ENCODE measurements around the gene TIPARP. TPM values are rescaled to one million over a fixed set of nuclear protein-coding genes. Genes with fewer than 3 reads are reported as not detected.

Gene TIPARP
- 33.6 and 44.2 TPM in 2 replicates for total RNA-seq

DNA sequence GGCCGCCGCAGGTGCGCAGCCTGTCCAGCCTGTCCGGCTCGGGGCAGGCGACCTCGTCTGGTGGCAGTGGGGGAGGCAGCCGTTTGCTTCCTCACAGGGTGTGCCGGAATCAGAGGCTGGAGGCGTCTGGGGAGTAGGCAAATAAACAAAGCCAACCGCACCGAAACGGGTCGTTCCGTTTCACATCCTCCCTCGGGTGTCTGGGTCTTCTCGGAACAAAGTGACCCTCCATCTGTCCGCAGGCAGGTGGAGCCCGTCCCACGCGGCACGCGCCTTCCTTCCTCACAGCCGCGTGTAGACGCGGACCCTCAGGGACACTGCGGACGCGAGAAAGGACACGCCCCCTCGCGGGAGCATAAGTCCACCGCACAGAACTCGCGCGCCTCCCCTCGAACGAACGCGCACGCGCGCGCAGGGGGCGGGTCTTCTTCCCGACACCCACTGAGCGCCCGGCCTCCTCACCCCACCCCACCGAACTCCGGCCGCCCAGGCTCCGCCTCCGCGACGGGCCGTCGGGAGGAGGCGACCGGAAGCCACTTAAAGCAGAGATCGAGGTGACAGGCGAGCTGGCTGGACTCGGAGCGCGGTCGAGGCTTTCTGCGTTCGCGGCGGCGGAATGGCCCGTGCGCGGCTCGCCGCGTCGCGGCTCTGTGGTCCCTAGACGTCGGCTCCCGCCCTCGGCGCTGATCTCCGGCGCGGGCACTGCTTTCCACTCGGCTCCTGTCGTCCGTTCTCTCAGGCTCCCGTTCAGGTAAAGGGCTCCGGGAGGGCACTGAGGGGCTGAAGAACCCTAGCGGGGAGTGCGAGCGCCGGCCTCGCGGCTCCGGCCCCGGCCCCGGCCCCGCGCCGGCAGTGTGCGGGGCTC lies at the start of gene TIPARP:
Gene TIPARP (plus strand): TSS at position 545 of the 865 bp plus-strand sequence. CDS start 3,108 bp downstream, outside the sequence.

Other genes with a start within 250 kb of the TIPARP start
- 322 and 401 TPM in 2 replicates for gene SSR3, start 119.5 kb upstream of the TIPARP start, total RNA-seq
- 0.33 and 0.48 TPM in 2 replicates for gene LEKR1, start 151.8 kb downstream of the TIPARP start, total RNA-seq

All from vein endothelial cell (primary cell).